NCI-H1092 (cell line): ENCODE measurements around the gene CPPED1.
"Not testable (repeated sequence)": the region's sequence is repeated elsewhere in the genome, so short reads cannot be mapped to it uniquely, and the experiment has no call there.

Experiments
- DNase-seq: peaks from one replicate; lab custom pipeline; 2025; lab: John Stamatoyannopoulos, UW

Gene CPPED1

GRCh38 chr16:12802048-12802447 is 1.6 kb downstream of the CPPED1 start:
- DNase-seq = no peak

- no peak for DNase-seq
Observed at GRCh38 chr16:12801511-12802042, 2.1 kb downstream of the CPPED1 start.

GRCh38 chr16:12800817-12801216 is 2.9 kb downstream of the CPPED1 start:
- DNase-seq = no peak

- DNase-seq = not testable (repeated sequence)
Observed at GRCh38 chr16:12799996-12800395, 3.7 kb downstream of the CPPED1 start.

GRCh38 chr16:12798846-12799245 is 4.8 kb downstream of the CPPED1 start:
- no peak for DNase-seq

- no peak for DNase-seq
Observed at GRCh38 chr16:12798171-12798570, 5.5 kb downstream of the CPPED1 start.

GRCh38 chr16:12796498-12796897 is 7.2 kb downstream of the CPPED1 start:
- no peak for DNase-seq

- no peak for DNase-seq
Observed at GRCh38 chr16:12794486-12795387, 8.9 kb downstream of the CPPED1 start.

- DNase-seq = no peak
Observed at GRCh38 chr16:12793865-12794240, 9.8 kb downstream of the CPPED1 start.

GRCh38 chr16:12793120-12793864 is 10.4 kb downstream of the CPPED1 start:
- no peak for DNase-seq

GRCh38 chr16:12792528-12792927 is 11.2 kb downstream of the CPPED1 start:
- DNase-seq = not testable (repeated sequence)

- DNase-seq = no peak
Observed at GRCh38 chr16:12791340-12791739, 12.3 kb downstream of the CPPED1 start.

GRCh38 chr16:12788758-12789157 is 14.9 kb downstream of the CPPED1 start:
- DNase-seq = no peak

- no peak for DNase-seq
Observed at GRCh38 chr16:12786081-12786480, 17.6 kb downstream of the CPPED1 start.

- no peak for DNase-seq
Observed at GRCh38 chr16:12784076-12784475, 19.6 kb downstream of the CPPED1 start.

- no peak for DNase-seq
Observed at GRCh38 chr16:12781777-12782176, 21.9 kb downstream of the CPPED1 start.

GRCh38 chr16:12780467-12780866 is 23.2 kb downstream of the CPPED1 start:
- no peak for DNase-seq

- DNase-seq = no peak
Observed at GRCh38 chr16:12778726-12779125, 25.0 kb downstream of the CPPED1 start.

GRCh38 chr16:12775656-12776236 is 27.9 kb downstream of the CPPED1 start:
- DNase-seq = no peak

GRCh38 chr16:12773221-12773620 is 30.5 kb downstream of the CPPED1 start:
- no peak for DNase-seq

- DNase-seq = no peak
Observed at GRCh38 chr16:12771341-12771798, 32.3 kb downstream of the CPPED1 start.

- no peak for DNase-seq
Observed at GRCh38 chr16:12769525-12769924, 34.2 kb downstream of the CPPED1 start.
